ENCODE data around the gene FTO.

The FTO gene

DNA sequence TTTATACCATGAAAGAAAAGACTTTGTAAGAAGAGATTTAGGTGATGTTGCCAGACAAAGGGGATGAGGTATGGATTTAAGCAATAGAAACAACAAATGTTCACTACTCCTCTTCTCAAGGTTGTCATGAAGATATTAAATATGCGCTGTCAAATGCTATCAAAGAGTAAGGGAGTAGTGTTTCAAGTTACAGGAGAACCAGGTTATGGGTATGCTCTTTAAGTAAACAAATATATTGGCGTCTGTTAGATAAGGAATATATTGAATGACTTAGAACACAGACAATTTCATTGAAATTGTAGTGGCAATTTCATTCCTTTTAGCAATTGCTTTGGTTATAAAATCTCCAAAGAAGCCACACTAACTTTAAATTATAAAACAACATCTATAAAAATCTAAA, 229.0 kb downstream of the FTO start:
- H3K4me1 ChIP-seq (ENCODE audit: control insufficient read depth in 2 of 2, insufficient read depth in 2 of 2, low read length in 2 of 2), result no peaks in the 10 kb centered on the region
- no peaks in the 10 kb centered on the region for H3K9me3 ChIP-seq (ENCODE audit: control insufficient read depth in 2 of 2, low read length in 2 of 2)
- no peak overlapping the region for H3K27ac ChIP-seq (ENCODE audit: low read depth in 2 of 2, low read length in 2 of 2)
- no peak overlapping the region for H3K9ac ChIP-seq (ENCODE audit: low read depth in 1 of 2, low read length in 2 of 2)
- no peak overlapping the region for H3K4me3 ChIP-seq (ENCODE audit: low read length in 2 of 2)
- peaks cover 2 to 7% of the 10 kb centered on the region in 2 donors for H3K36me3 ChIP-seq (ENCODE audit: control insufficient read depth in 2 of 2, insufficient read depth in 2 of 2, low read length in 2 of 2)
- no peaks in the 10 kb centered on the region for H3K27me3 ChIP-seq (ENCODE audit: control insufficient read depth in 2 of 2, insufficient read depth in 2 of 2, low read length in 2 of 2)

DNA sequence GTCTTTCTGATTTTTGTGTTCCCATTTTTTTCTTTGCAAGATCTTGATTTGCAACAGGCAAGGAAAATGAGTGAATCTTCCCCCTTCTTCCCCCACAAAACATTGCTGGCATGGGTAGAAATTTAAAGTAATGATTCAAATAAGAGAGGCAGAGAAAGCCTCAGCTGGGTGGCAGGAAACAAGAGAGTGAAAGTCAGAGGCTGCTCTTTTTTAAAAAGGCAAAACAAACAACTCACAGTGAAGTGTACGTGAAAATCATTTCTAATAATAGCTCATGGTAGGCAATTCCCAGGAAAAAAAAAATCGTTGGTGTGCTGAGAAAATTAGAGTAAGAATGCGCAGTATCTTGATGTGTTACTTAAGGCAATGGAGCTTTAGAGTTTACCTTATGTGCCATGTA, 229.5 kb downstream of the FTO start:
- Histone ChIP-seq H3K4me1 (ENCODE audit: control insufficient read depth in 2 of 2, insufficient read depth in 2 of 2, low read length in 2 of 2) (no peaks in the 10 kb centered on the region), H3K27ac (ENCODE audit: low read depth in 2 of 2, low read length in 2 of 2) (no peak overlapping the region), H3K9me3 (ENCODE audit: control insufficient read depth in 2 of 2, low read length in 2 of 2) (no peaks in the 10 kb centered on the region), H3K4me3 (ENCODE audit: low read length in 2 of 2) (no peak overlapping the region), H3K9ac (ENCODE audit: low read depth in 1 of 2, low read length in 2 of 2) (no peak overlapping the region), H3K27me3 (ENCODE audit: control insufficient read depth in 2 of 2, insufficient read depth in 2 of 2, low read length in 2 of 2) (no peaks in the 10 kb centered on the region), H3K36me3 (ENCODE audit: control insufficient read depth in 2 of 2, insufficient read depth in 2 of 2, low read length in 2 of 2) (peaks cover 2 to 7% of the 10 kb centered on the region in 2 donors)

DNA sequence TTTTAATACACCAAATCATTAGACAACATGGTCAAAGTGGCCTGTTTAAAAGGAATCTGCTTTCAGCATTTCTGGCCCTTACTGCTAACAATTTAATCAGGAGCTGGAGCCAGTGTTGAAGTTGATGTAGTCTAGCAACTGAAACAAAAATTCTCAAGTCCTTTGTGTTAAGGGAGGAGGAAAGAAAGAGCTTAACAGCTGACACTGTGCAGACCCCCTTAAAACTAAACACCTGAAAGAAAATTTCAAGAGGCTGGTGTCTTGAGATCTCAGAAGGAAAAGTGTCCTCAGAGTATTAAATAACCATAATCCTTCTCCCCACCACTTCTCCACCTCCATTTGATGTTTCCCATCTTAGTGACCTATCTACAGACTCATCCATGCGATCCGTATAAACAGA, 232.1 kb downstream of the FTO start:
- no peaks in the 10 kb centered on the region for H3K9me3 ChIP-seq (ENCODE audit: control insufficient read depth in 2 of 2, low read length in 2 of 2)
- no peak overlapping the region for H3K4me3 ChIP-seq (ENCODE audit: low read length in 2 of 2)
- no peak overlapping the region for H3K27ac ChIP-seq (ENCODE audit: low read depth in 2 of 2, low read length in 2 of 2)

DNA sequence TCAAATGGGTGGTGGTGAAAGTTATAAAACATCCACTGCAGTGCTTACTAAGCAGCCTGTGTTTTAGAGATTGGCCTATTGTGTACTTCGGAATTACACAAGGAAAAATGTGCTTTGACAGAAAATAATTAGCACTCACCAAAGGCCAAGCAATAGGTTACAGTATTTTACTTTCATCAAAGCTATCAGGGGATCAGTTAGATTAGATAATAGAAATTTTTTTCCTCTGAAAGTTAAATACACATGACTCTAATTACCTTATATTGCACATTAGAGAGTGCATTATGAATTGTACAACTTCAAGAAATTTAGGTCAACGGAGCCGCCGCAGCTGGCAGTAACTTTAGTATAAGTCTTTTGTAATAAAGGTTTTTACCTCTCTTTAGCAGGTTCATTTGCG, 232.6 kb downstream of the FTO start:
- peaks cover 2 to 7% of the 10 kb centered on the region in 2 donors for H3K36me3 ChIP-seq (ENCODE audit: control insufficient read depth in 2 of 2, insufficient read depth in 2 of 2, low read length in 2 of 2)
- no peak overlapping the region for H3K4me3 ChIP-seq (ENCODE audit: low read length in 2 of 2)

More for the DNA sequence above, 232.1 kb downstream of the FTO start:
- H3K27me3 ChIP-seq (ENCODE audit: control insufficient read depth in 2 of 2, insufficient read depth in 2 of 2, low read length in 2 of 2), result no peaks in the 10 kb centered on the region
- H3K4me1 ChIP-seq (ENCODE audit: control insufficient read depth in 2 of 2, insufficient read depth in 2 of 2, low read length in 2 of 2), result no peaks in the 10 kb centered on the region
- no peak overlapping the region for H3K9ac ChIP-seq (ENCODE audit: low read depth in 1 of 2, low read length in 2 of 2)
- peaks cover 2 to 7% of the 10 kb centered on the region in 2 donors for H3K36me3 ChIP-seq (ENCODE audit: control insufficient read depth in 2 of 2, insufficient read depth in 2 of 2, low read length in 2 of 2)

DNA sequence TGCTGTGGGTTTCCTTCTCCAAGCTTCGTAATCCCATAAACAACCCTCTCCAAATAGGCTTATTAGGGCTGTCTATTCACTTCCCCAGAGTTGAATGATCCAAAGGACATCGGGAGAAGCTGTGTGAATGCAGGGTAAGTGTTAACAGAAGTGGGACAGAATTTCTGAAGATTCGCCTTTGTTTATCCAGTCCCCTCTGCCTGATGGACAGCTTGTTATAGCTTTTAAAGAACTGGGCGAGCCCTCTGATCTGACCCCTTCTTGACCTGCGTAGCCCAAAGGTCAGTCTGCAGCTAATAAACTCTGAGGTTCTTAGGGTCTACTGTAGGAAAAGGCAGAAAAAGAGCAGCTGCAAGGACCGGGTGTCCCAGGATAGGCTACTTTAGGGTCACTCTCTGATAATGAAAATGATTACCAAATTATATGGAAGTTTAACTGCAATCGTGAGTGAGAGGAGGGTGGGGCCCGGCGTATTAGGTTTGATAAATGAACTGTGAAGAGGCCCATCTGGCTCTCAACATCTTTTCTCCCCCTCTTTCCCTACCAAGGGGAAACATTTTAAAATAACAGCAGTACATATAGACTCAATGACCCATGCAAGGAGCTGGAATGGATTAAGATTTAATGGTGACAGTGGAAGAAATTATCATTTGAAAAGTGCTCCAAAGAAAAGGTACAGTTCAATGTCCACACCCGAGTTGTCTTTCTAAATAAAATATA, 233.4 kb downstream of the FTO start:
- peaks cover 2 to 7% of the 10 kb centered on the region in 2 donors for H3K36me3 ChIP-seq (ENCODE audit: control insufficient read depth in 2 of 2, insufficient read depth in 2 of 2, low read length in 2 of 2)
- H3K4me3 ChIP-seq (ENCODE audit: low read length in 2 of 2), result no peak overlapping the region
- no peak overlapping the region for H3K9ac ChIP-seq (ENCODE audit: low read depth in 1 of 2, low read length in 2 of 2)
- no peaks in the 10 kb centered on the region for H3K4me1 ChIP-seq (ENCODE audit: control insufficient read depth in 2 of 2, insufficient read depth in 2 of 2, low read length in 2 of 2)
- no peak overlapping the region for H3K27ac ChIP-seq (ENCODE audit: low read depth in 2 of 2, low read length in 2 of 2)
- H3K9me3 ChIP-seq (ENCODE audit: control insufficient read depth in 2 of 2, low read length in 2 of 2), result no peaks in the 10 kb centered on the region
- H3K27me3 ChIP-seq (ENCODE audit: control insufficient read depth in 2 of 2, insufficient read depth in 2 of 2, low read length in 2 of 2), result no peaks in the 10 kb centered on the region

More for the DNA sequence above, 232.6 kb downstream of the FTO start:
- Histone ChIP-seq H3K9me3 (ENCODE audit: control insufficient read depth in 2 of 2, low read length in 2 of 2) (no peaks in the 10 kb centered on the region), H3K27ac (ENCODE audit: low read depth in 2 of 2, low read length in 2 of 2) (no peak overlapping the region), H3K4me1 (ENCODE audit: control insufficient read depth in 2 of 2, insufficient read depth in 2 of 2, low read length in 2 of 2) (no peaks in the 10 kb centered on the region), H3K27me3 (ENCODE audit: control insufficient read depth in 2 of 2, insufficient read depth in 2 of 2, low read length in 2 of 2) (no peaks in the 10 kb centered on the region), H3K9ac (ENCODE audit: low read depth in 1 of 2, low read length in 2 of 2) (no peak overlapping the region)

DNA sequence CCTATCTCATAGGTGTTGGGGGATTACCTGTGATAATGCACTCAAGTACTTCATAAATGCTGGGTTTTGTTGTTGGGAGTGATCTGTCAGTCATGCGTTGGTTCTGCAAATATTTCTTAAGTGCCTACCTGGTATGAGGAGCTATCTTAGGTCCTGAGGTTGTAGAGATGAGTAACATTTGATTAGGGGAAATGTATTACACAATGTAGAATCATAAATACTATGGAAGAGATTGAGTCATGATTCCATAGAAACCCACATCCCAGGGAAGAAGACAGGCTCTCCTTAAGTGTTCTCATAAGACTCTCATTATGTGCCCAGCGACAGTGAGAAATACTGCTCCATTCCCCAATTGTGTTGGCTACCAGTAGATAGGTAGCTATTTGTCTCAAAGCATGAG, 240.1 kb downstream of the FTO start:
- H3K4me1 ChIP-seq (ENCODE audit: control insufficient read depth in 2 of 2, insufficient read depth in 2 of 2, low read length in 2 of 2), result peaks cover 3 to 6% of the 10 kb centered on the region in 2 donors
- no peak overlapping the region for H3K27ac ChIP-seq (ENCODE audit: low read depth in 2 of 2, low read length in 2 of 2)
- H3K9ac ChIP-seq (ENCODE audit: low read depth in 1 of 2, low read length in 2 of 2), result no peak overlapping the region
- H3K9me3 ChIP-seq (ENCODE audit: control insufficient read depth in 2 of 2, low read length in 2 of 2), result no peaks in the 10 kb centered on the region
- H3K4me3 ChIP-seq (ENCODE audit: low read length in 2 of 2), result no peak overlapping the region
- H3K36me3 ChIP-seq (ENCODE audit: control insufficient read depth in 2 of 2, insufficient read depth in 2 of 2, low read length in 2 of 2), result no peaks in the 10 kb centered on the region
- H3K27me3 ChIP-seq (ENCODE audit: control insufficient read depth in 2 of 2, insufficient read depth in 2 of 2, low read length in 2 of 2), result no peaks in the 10 kb centered on the region

DNA sequence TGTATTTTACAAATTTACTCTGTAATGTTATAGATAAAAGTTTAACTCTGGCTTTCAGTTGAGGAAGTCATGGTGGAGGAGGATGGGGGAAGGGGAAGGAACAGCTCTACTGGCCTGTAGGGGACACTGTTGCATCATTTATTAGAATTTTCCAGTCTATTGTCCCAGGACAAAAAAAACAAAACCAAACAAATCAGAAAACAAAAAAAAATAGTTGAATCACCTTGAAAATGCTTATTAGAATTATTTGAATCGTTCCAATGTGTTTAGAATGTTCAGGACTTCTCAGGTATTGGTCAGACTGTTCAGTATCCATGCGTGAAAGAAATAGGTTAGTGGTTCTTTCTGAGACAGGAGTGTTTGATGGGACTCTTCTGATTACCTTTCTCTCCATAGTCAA, 242.0 kb downstream of the FTO start:
- H3K9ac ChIP-seq (ENCODE audit: low read depth in 1 of 2, low read length in 2 of 2), result no peak overlapping the region
- H3K4me1 ChIP-seq (ENCODE audit: control insufficient read depth in 2 of 2, insufficient read depth in 2 of 2, low read length in 2 of 2), result peaks cover 3 to 6% of the 10 kb centered on the region in 2 donors
- H3K27ac ChIP-seq (ENCODE audit: low read depth in 2 of 2, low read length in 2 of 2), result no peak overlapping the region
- H3K27me3 ChIP-seq (ENCODE audit: control insufficient read depth in 2 of 2, insufficient read depth in 2 of 2, low read length in 2 of 2), result no peaks in the 10 kb centered on the region
- H3K9me3 ChIP-seq (ENCODE audit: control insufficient read depth in 2 of 2, low read length in 2 of 2), result no peaks in the 10 kb centered on the region
- no peaks in the 10 kb centered on the region for H3K36me3 ChIP-seq (ENCODE audit: control insufficient read depth in 2 of 2, insufficient read depth in 2 of 2, low read length in 2 of 2)
- no peak overlapping the region for H3K4me3 ChIP-seq (ENCODE audit: low read length in 2 of 2)

DNA sequence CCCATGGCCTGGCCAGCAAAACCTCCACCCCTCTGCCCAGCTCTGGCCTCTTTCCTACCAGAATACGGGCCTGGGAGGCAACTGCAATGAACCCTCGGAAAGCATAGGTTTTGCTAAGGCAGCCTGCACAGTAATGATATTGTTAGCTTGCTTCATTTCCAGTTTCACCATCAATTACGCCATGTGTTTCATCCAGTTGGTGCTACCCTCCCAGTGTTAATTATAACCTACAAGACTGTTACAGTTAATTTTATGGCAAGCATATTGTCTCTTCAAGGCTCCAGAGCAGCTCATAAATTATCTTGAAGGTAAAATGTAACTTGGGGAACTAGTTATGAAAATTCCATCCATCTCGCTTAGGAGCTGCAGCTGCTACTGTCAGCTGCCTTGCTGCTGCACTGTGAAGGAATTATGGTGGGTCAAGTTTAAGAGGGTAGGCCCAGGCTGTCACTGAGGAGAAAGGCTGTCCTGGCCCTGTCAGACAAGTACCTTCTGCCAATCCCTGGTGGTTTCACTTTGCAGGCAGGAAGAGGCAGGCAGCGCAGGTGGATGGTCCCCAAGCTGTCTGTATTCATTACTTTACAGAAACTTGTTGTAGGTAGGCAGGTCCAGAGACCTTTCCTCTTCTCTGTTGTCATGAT, 242.9 kb downstream of the FTO start:
- Histone ChIP-seq H3K9me3 (ENCODE audit: control insufficient read depth in 2 of 2, low read length in 2 of 2) (no peaks in the 10 kb centered on the region), H3K36me3 (ENCODE audit: control insufficient read depth in 2 of 2, insufficient read depth in 2 of 2, low read length in 2 of 2) (no peaks in the 10 kb centered on the region), H3K9ac (ENCODE audit: low read depth in 1 of 2, low read length in 2 of 2) (no peak overlapping the region), H3K27ac (ENCODE audit: low read depth in 2 of 2, low read length in 2 of 2) (no peak overlapping the region), H3K4me3 (ENCODE audit: low read length in 2 of 2) (no peak overlapping the region), H3K4me1 (ENCODE audit: control insufficient read depth in 2 of 2, insufficient read depth in 2 of 2, low read length in 2 of 2) (peaks cover 4 to 6% of the 10 kb centered on the region in 2 donors), H3K27me3 (ENCODE audit: control insufficient read depth in 2 of 2, insufficient read depth in 2 of 2, low read length in 2 of 2) (no peaks in the 10 kb centered on the region)

DNA sequence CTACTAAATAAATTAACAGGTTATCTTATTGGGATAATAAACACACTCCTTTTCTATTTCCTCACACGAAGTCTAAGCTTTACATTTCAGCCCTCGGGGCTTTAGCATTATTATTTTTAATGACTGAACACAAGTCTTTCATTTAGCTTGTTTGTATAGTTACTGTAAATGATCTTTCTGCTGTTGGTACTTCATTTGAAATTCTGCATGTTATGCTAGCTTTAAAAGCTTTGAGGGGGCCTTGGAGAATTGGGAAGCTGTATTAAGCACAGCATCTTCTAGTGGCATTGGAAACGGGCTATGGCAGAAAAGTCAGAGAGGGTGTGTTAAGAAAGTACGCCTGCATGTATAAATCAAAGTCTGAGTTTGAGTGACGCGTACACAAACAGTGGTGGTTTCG, 243.7 kb downstream of the FTO start:
- no peak overlapping the region for H3K4me3 ChIP-seq (ENCODE audit: low read length in 2 of 2)
- no peaks in the 10 kb centered on the region for H3K27me3 ChIP-seq (ENCODE audit: control insufficient read depth in 2 of 2, insufficient read depth in 2 of 2, low read length in 2 of 2)
- no peaks in the 10 kb centered on the region for H3K9me3 ChIP-seq (ENCODE audit: control insufficient read depth in 2 of 2, low read length in 2 of 2)
- H3K36me3 ChIP-seq (ENCODE audit: control insufficient read depth in 2 of 2, insufficient read depth in 2 of 2, low read length in 2 of 2), result no peaks in the 10 kb centered on the region
- H3K4me1 ChIP-seq (ENCODE audit: control insufficient read depth in 2 of 2, insufficient read depth in 2 of 2, low read length in 2 of 2), result peaks cover 10 to 11% of the 10 kb centered on the region in 2 donors
- no peak overlapping the region for H3K9ac ChIP-seq (ENCODE audit: low read depth in 1 of 2, low read length in 2 of 2)
- no peak overlapping the region for H3K27ac ChIP-seq (ENCODE audit: low read depth in 2 of 2, low read length in 2 of 2)

DNA sequence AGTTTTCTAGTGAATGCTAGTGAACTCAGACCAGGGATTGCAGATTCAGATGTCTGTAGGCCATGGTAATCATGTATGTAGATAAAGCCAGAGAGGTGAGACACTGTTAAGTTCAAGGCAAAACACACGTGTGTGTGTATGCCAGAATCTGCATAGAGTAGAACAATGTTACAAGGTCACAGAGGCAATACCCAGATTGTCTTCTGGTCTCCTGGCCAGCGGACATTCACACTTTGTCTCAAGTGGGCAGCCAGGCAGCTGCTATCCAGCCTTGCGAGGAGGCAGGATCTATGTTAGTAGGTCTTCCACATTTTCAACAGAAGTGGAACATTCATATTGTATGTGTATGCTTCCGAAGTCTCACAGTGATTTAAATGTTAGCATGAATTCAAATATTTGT, 244.4 kb downstream of the FTO start:
- no peak overlapping the region for H3K9ac ChIP-seq (ENCODE audit: low read depth in 1 of 2, low read length in 2 of 2)
- H3K27me3 ChIP-seq (ENCODE audit: control insufficient read depth in 2 of 2, insufficient read depth in 2 of 2, low read length in 2 of 2), result no peaks in the 10 kb centered on the region

More for the DNA sequence above, 244.4 kb downstream of the FTO start:
- no peak overlapping the region for H3K4me3 ChIP-seq (ENCODE audit: low read length in 2 of 2)
- H3K27ac ChIP-seq (ENCODE audit: low read depth in 2 of 2, low read length in 2 of 2), result no peak overlapping the region
- peaks cover 10 to 11% of the 10 kb centered on the region in 2 donors for H3K4me1 ChIP-seq (ENCODE audit: control insufficient read depth in 2 of 2, insufficient read depth in 2 of 2, low read length in 2 of 2)
- H3K36me3 ChIP-seq (ENCODE audit: control insufficient read depth in 2 of 2, insufficient read depth in 2 of 2, low read length in 2 of 2), result no peaks in the 10 kb centered on the region
- no peaks in the 10 kb centered on the region for H3K9me3 ChIP-seq (ENCODE audit: control insufficient read depth in 2 of 2, low read length in 2 of 2)
